Muscle layer of colon (tissue), 2 donors: ENCODE results near the gene KLK5.
"Not testable (repeated sequence)": the region's sequence is repeated elsewhere in the genome, so short reads cannot be mapped to it uniquely, and the experiment has no call there.

Experiments
- H3K27ac ChIP-seq: one replicate; pipeline ENCODE4 v1.7.0; 2013; ENCODE audit warnings: low read depth, mild to moderate bottlenecking, low read length, moderate library complexity
- H3K27me3 ChIP-seq, 2 donors: one replicate each; pipeline ENCODE4 v1.7.0; 2013; ENCODE audit warnings: low read length in 2 of 2, mild to moderate bottlenecking in 2 of 2; ENCODE audit not compliant: insufficient read depth in 2 of 2, control insufficient read depth in 1 of 2
- H3K36me3 ChIP-seq: one replicate; pipeline ENCODE4 v1.7.0; 2013; ENCODE audit warnings: mild to moderate bottlenecking, low read length; ENCODE audit not compliant: insufficient read depth
- H3K4me1 ChIP-seq: one replicate; pipeline ENCODE4 v1.7.0; 2013; ENCODE audit warnings: mild to moderate bottlenecking, low read length; ENCODE audit not compliant: insufficient read depth
- H3K4me3 ChIP-seq, 2 donors: one replicate each; pipeline ENCODE4 v1.7.0; 2013; ENCODE audit warnings: low read length in 2 of 2, low read depth in 1 of 2, mild to moderate bottlenecking in 1 of 2, moderate library complexity in 1 of 2
- H3K9ac ChIP-seq: one replicate; pipeline ENCODE4 v1.7.0; 2013; ENCODE audit warnings: low read length
- H3K9me3 ChIP-seq: one replicate; pipeline ENCODE4 v1.7.0; 2013; ENCODE audit warnings: mild to moderate bottlenecking, low read length
- donor health status: abdominal sarcoma.
- donor health status: Adenocarcinoma of cecum.

KLK5 gene

GRCh38 chr19:50982186-50982585, 29.3 kb upstream of the KLK5 start:
- H3K9me3 ChIP-seq = no peaks in the 10 kb centered on the region
- H3K4me3 ChIP-seq = no peak overlapping the region
- H3K9ac ChIP-seq = no peak overlapping the region
- H3K27ac ChIP-seq = no peak overlapping the region
- H3K27me3 ChIP-seq = peaks cover 0 to 19% of the 10 kb centered on the region in 2 donors
- no peaks in the 10 kb centered on the region for H3K36me3 ChIP-seq
- H3K4me1 ChIP-seq = no peaks in the 10 kb centered on the region

GRCh38 chr19:50981587-50982146, 28.8 kb upstream of the KLK5 start:
- Histone ChIP-seq H3K9me3 (no peaks in the 10 kb centered on the region), H3K4me3 (no peak overlapping the region), H3K27ac (no peak overlapping the region)

GRCh38 chr19:50980208-50980607, 27.4 kb upstream of the KLK5 start:
- Histone ChIP-seq H3K9me3 (no peaks in the 10 kb centered on the region), H3K9ac (no peak overlapping the region), H3K4me1 (no peaks in the 10 kb centered on the region), H3K27me3 (peaks cover 0 to 19% of the 10 kb centered on the region in 2 donors), H3K4me3 (no peak overlapping the region), H3K36me3 (no peaks in the 10 kb centered on the region), H3K27ac (no peak overlapping the region)

More at GRCh38 chr19:50981587-50982146, 28.8 kb upstream of the KLK5 start:
- Histone ChIP-seq H3K36me3 (no peaks in the 10 kb centered on the region), H3K27me3 (peaks cover 0 to 19% of the 10 kb centered on the region in 2 donors), H3K9ac (no peak overlapping the region), H3K4me1 (no peaks in the 10 kb centered on the region)

GRCh38 chr19:50979758-50980157, 26.9 kb upstream of the KLK5 start:
- no peak overlapping the region for H3K9ac ChIP-seq
- H3K36me3 ChIP-seq = no peaks in the 10 kb centered on the region
- H3K27me3 ChIP-seq = peaks cover 0 to 19% of the 10 kb centered on the region in 2 donors
- H3K4me1 ChIP-seq = no peaks in the 10 kb centered on the region
- no peaks in the 10 kb centered on the region for H3K9me3 ChIP-seq
- H3K27ac ChIP-seq = no peak overlapping the region
- H3K4me3 ChIP-seq = no peak overlapping the region

- no peaks in the 10 kb centered on the region for H3K4me1 ChIP-seq
- no peaks in the 10 kb centered on the region for H3K36me3 ChIP-seq
- H3K27me3 ChIP-seq = peaks cover 0 to 19% of the 10 kb centered on the region in 2 donors
- no peak overlapping the region for H3K27ac ChIP-seq
- H3K9me3 ChIP-seq = no peaks in the 10 kb centered on the region
- no peak overlapping the region for H3K4me3 ChIP-seq
- H3K9ac ChIP-seq = no peak overlapping the region
Measured at GRCh38 chr19:50978772-50979390, 26.0 kb upstream of the KLK5 start.

GRCh38 chr19:50977626-50978025, 24.8 kb upstream of the KLK5 start:
- Histone ChIP-seq H3K9me3 (no peaks in the 10 kb centered on the region), H3K27ac (no peak overlapping the region), H3K9ac (no peak overlapping the region), H3K27me3 (peaks cover 0 to 19% of the 10 kb centered on the region in 2 donors), H3K4me3 (no peak overlapping the region), H3K4me1 (no peaks in the 10 kb centered on the region), H3K36me3 (no peaks in the 10 kb centered on the region)

- Histone ChIP-seq H3K9me3 (no peaks in the 10 kb centered on the region), H3K4me1 (no peaks in the 10 kb centered on the region), H3K4me3 (no peak overlapping the region), H3K27ac (no peak overlapping the region), H3K36me3 (no peaks in the 10 kb centered on the region), H3K27me3 (peaks cover 0 to 15% of the 10 kb centered on the region in 2 donors), H3K9ac (no peak overlapping the region)
Measured at GRCh38 chr19:50975766-50976165, 22.9 kb upstream of the KLK5 start.

GRCh38 chr19:50974702-50975556, 22.1 kb upstream of the KLK5 start:
- H3K36me3 ChIP-seq = no peaks in the 10 kb centered on the region
- no peaks in the 10 kb centered on the region for H3K9me3 ChIP-seq
- H3K4me1 ChIP-seq = no peaks in the 10 kb centered on the region
- no peak overlapping the region for H3K9ac ChIP-seq
- peaks cover 0 to 11% of the 10 kb centered on the region in 2 donors for H3K27me3 ChIP-seq
- no peak overlapping the region for H3K27ac ChIP-seq
- no peak overlapping the region for H3K4me3 ChIP-seq

GRCh38 chr19:50972795-50973376, 20.0 kb upstream of the KLK5 start:
- Histone ChIP-seq H3K36me3 (no peaks in the 10 kb centered on the region), H3K27ac (no peak overlapping the region), H3K9ac (no peak overlapping the region), H3K4me1 (no peaks in the 10 kb centered on the region), H3K9me3 (no peaks in the 10 kb centered on the region), H3K4me3 (no peak overlapping the region), H3K27me3 (peaks cover 0 to 17% of the 10 kb centered on the region in 2 donors)

GRCh38 chr19:50969810-50970209, 17.0 kb upstream of the KLK5 start:
- H3K27ac ChIP-seq = not testable (repeated sequence)
- H3K27me3 ChIP-seq = peaks cover 0 to 20% of the 10 kb centered on the region in 2 donors

GRCh38 chr19:50969413-50969760, 16.5 kb upstream of the KLK5 start, which contains the start of gene KLK6:
KLK6 (minus strand) TSS chr19:50969591; CDS start chr19:50968104, 1,487 bp downstream.
- Histone ChIP-seq H3K9ac (no peak within 1 kb of the TSS), H3K36me3 (no peaks in the 10 kb centered on the region), H3K27me3 (peaks cover 0 to 20% of the 10 kb centered on the region in 2 donors), H3K9me3 (no peaks in the 10 kb centered on the region), H3K4me1 (no peaks in the 10 kb centered on the region), H3K4me3 (no peak within 1 kb of the TSS), H3K27ac (no peak within 1 kb of the TSS)

More at GRCh38 chr19:50969810-50970209, 17.0 kb upstream of the KLK5 start:
- not testable (repeated sequence) for H3K4me1 ChIP-seq, H3K36me3 ChIP-seq, H3K9me3 ChIP-seq, H3K4me3 ChIP-seq, H3K9ac ChIP-seq
